ENCODE measurements around the gene COL4A6.

COL4A6 gene

GRCh38 chrX:108331126-108331909, 106.9 kb downstream of the COL4A6 start:
- DNase-seq (ENCODE audit: low spot score), result no peak

GRCh38 chrX:108323751-108324150, 114.5 kb downstream of the COL4A6 start:
- no peak for DNase-seq (ENCODE audit: low spot score)

GRCh38 chrX:108322234-108322633, 116.0 kb downstream of the COL4A6 start:
- DNase-seq (ENCODE audit: low spot score), result no peak

GRCh38 chrX:108316456-108316855, 121.8 kb downstream of the COL4A6 start:
- DNase-seq (ENCODE audit: low spot score), result no peak

- no peak for DNase-seq (ENCODE audit: low spot score)
Observed at GRCh38 chrX:108313669-108314068, 124.6 kb downstream of the COL4A6 start.

GRCh38 chrX:108312957-108313356, 125.3 kb downstream of the COL4A6 start:
- peak; percentile 26 for DNase-seq (ENCODE audit: low spot score)

GRCh38 chrX:108312011-108312410, 126.2 kb downstream of the COL4A6 start:
- no peak for DNase-seq (ENCODE audit: low spot score)

- no peak for DNase-seq (ENCODE audit: low spot score)
Observed at GRCh38 chrX:108310506-108310905, 127.7 kb downstream of the COL4A6 start.

GRCh38 chrX:108309144-108309543, 129.1 kb downstream of the COL4A6 start:
- peak; percentile 8 for DNase-seq (ENCODE audit: low spot score)

- DNase-seq (ENCODE audit: low spot score), result no peak
Observed at GRCh38 chrX:108307132-108308085, 130.8 kb downstream of the COL4A6 start.

GRCh38 chrX:108306086-108306485, 132.1 kb downstream of the COL4A6 start:
- DNase-seq (ENCODE audit: low spot score), result no peak

GRCh38 chrX:108304757-108305156, 133.5 kb downstream of the COL4A6 start:
- no peak for DNase-seq (ENCODE audit: low spot score)

GRCh38 chrX:108304210-108304609, 134.0 kb downstream of the COL4A6 start:
- no peak for DNase-seq (ENCODE audit: low spot score)

- no peak for DNase-seq (ENCODE audit: low spot score)
Observed at GRCh38 chrX:108303682-108304081, 134.5 kb downstream of the COL4A6 start.

GRCh38 chrX:108299704-108300103, 138.5 kb downstream of the COL4A6 start:
- DNase-seq (ENCODE audit: low spot score), result no peak

- no peak for DNase-seq (ENCODE audit: low spot score)
Observed at GRCh38 chrX:108299101-108299591, 139.1 kb downstream of the COL4A6 start.

GRCh38 chrX:108298165-108298602, 140.0 kb downstream of the COL4A6 start:
- no peak for DNase-seq (ENCODE audit: low spot score)

- no peak for DNase-seq (ENCODE audit: low spot score)
Observed at GRCh38 chrX:108297290-108297689, 140.9 kb downstream of the COL4A6 start.

- no peak for DNase-seq (ENCODE audit: low spot score)
Observed at GRCh38 chrX:108292053-108292452, 146.2 kb downstream of the COL4A6 start.

GRCh38 chrX:108285918-108286317, 152.3 kb downstream of the COL4A6 start:
- no peak for DNase-seq (ENCODE audit: low spot score)

- DNase-seq (ENCODE audit: low spot score), result no peak
Observed at GRCh38 chrX:108285356-108285755, 152.9 kb downstream of the COL4A6 start.

- no peak for DNase-seq (ENCODE audit: low spot score)
Observed at GRCh38 chrX:108275732-108276131, 162.5 kb downstream of the COL4A6 start.

- no peak for DNase-seq (ENCODE audit: low spot score)
Observed at GRCh38 chrX:108271397-108271787, 166.8 kb downstream of the COL4A6 start.
